Measurements from ENCODE around the gene MAGI1.

- no peak for TF ChIP-seq CTCF (IDR thresholded peaks at IDR 0.05)
- TF ChIP-seq EZH2 (IDR thresholded peaks at IDR 0.05; ENCODE audit: borderline replicate concordance, insufficient read depth, low read depth, low read length, poor library complexity, severe bottlenecking) = no peak
Measured at GRCh38 chr3:66052721-66053549, 14.2 kb upstream of the MAGI1 start.
